WTC11 (cell line): ENCODE results near the gene GSTK1.

Source experiments
- ETV6 ChIP-seq: sonication (generic); formaldehyde crosslinking; IDR thresholded peaks from 2 replicates; pipeline ENCODE4 v1.8.1; 2022; ENCODE audit warnings: mild to moderate bottlenecking, missing genetic modification reagents
- TF ChIP-seq, protein P1 (sequence below): fragments of 200-600 bp; IDR thresholded peaks from 2 replicates; pipeline ENCODE4 v1.8.0; 2022; ENCODE audit warnings: antibody characterized with exemption
- TF ChIP-seq, protein P2 (sequence below): sonication (generic); formaldehyde crosslinking; IDR thresholded peaks from 2 replicates; pipeline ENCODE4 v1.8.0; 2022; ENCODE audit warnings: mild to moderate bottlenecking, missing genetic modification reagents

DNA sequence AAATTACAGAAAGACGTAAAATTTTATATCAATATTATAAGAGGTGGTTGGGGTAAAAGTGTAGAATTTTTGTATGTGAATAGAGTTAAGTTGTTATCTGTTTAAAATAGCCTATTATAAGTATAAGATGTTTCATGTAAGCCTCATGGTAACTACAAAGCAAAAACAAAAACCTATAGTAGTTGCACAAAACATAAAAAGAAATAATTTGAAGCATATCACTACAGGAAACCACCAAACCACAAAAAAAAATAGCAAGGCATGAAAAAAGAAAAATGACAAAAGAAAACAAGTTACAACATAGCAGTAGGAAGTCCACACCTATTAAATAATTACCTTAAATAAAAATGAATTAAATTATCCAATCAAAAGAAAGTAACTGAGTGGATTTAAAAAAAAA, 12.4 kb upstream of the GSTK1 start:
- TF ChIP-seq ETV6 = no peak
- TF ChIP-seq, protein P1, sequence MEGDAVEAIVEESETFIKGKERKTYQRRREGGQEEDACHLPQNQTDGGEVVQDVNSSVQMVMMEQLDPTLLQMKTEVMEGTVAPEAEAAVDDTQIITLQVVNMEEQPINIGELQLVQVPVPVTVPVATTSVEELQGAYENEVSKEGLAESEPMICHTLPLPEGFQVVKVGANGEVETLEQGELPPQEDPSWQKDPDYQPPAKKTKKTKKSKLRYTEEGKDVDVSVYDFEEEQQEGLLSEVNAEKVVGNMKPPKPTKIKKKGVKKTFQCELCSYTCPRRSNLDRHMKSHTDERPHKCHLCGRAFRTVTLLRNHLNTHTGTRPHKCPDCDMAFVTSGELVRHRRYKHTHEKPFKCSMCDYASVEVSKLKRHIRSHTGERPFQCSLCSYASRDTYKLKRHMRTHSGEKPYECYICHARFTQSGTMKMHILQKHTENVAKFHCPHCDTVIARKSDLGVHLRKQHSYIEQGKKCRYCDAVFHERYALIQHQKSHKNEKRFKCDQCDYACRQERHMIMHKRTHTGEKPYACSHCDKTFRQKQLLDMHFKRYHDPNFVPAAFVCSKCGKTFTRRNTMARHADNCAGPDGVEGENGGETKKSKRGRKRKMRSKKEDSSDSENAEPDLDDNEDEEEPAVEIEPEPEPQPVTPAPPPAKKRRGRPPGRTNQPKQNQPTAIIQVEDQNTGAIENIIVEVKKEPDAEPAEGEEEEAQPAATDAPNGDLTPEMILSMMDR = no peak
- TF ChIP-seq, protein P2, sequence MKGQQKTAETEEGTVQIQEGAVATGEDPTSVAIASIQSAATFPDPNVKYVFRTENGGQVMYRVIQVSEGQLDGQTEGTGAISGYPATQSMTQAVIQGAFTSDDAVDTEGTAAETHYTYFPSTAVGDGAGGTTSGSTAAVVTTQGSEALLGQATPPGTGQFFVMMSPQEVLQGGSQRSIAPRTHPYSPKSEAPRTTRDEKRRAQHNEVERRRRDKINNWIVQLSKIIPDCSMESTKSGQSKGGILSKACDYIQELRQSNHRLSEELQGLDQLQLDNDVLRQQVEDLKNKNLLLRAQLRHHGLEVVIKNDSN (CRISPR knock-in tag) = no peak
